Stomach (tissue), 4 donors: ENCODE data around the gene ZDHHC3.

Source experiments
- POLR2A ChIP-seq, 4 donors: fragments of 450-650 bp; IDR thresholded peaks; one replicate each; pipeline ENCODE4 v1.6.1; 2016; ENCODE audit warnings: antibody characterized with exemption in 4 of 4, control low read depth in 2 of 4, mild to moderate bottlenecking in 1 of 4, moderate library complexity in 1 of 4
- TF ChIP-seq, protein P1 (sequence below), 7 experiments: fragments of 450-650 bp in 4 of 7; fragments of 200-600 bp in 3 of 7; sonication (generic) in 3 of 7; IDR thresholded peaks; one replicate each; pipeline ENCODE4 v1.5.1; 2016 to 2019; ENCODE audit warnings: antibody characterized with exemption in 7 of 7, control low read depth in 2 of 7, mild to moderate bottlenecking in 1 of 7

- TF ChIP-seq, protein P1, sequence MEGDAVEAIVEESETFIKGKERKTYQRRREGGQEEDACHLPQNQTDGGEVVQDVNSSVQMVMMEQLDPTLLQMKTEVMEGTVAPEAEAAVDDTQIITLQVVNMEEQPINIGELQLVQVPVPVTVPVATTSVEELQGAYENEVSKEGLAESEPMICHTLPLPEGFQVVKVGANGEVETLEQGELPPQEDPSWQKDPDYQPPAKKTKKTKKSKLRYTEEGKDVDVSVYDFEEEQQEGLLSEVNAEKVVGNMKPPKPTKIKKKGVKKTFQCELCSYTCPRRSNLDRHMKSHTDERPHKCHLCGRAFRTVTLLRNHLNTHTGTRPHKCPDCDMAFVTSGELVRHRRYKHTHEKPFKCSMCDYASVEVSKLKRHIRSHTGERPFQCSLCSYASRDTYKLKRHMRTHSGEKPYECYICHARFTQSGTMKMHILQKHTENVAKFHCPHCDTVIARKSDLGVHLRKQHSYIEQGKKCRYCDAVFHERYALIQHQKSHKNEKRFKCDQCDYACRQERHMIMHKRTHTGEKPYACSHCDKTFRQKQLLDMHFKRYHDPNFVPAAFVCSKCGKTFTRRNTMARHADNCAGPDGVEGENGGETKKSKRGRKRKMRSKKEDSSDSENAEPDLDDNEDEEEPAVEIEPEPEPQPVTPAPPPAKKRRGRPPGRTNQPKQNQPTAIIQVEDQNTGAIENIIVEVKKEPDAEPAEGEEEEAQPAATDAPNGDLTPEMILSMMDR (IDR thresholded peaks at IDR 0.05), result no peak
- no peak for TF ChIP-seq POLR2A (IDR thresholded peaks at IDR 0.05)
These were observed 27.7 kb downstream of the ZDHHC3 start for GRCh38 chr3:44948239-44948638.
